ENCODE measurements around the gene KPNB1.

The KPNB1 gene

GRCh38 chr17:47660064-47660492, 10.4 kb downstream of the KPNB1 start:
- H3K4me3 ChIP-seq (replicated peaks in 1 of 2; ENCODE audit: low read depth in 2 of 2, low read length in 2 of 2), result no peak overlapping the region
- TF ChIP-seq CTCF (IDR thresholded peaks at IDR 0.05; ENCODE audit: low read depth, low read length), result no peak
- no peak for DNase-seq (ENCODE audit: low read depth in 2 of 2)

DNA sequence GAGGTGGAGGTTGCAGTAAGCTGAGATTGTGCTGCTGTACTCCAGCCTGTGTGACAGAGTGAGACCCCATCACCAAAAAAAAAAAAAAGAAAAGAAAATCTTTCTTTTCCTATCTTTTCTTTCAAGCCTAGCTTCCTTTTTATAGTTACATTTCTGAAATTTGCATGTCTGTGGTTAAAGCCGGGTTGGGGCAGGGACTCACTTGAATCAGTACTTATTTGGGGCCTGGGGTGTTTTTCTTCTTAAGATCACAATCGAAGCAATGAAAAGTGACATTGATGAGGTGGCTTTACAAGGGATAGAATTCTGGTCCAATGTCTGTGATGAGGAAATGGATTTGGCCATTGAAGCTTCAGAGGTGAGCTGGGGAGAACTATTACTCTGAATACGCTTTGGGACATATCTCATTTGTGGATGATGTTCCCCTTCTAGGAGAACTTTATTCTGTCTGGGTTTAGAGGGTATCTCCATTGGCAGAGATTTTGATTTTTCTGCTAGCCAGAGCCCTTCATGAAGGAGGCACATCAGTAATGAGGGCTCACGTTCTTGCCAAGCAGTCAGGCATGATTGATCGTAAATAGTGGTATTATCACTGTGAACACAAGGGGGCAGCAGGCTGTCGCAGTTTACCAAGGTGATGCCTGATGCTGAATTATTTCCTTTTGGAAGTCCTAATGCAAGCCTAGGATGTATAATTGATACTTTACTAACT, 14.3 kb downstream of the KPNB1 start:
- peak; percentile 68 for TF ChIP-seq CTCF (IDR thresholded peaks at IDR 0.05; ENCODE audit: low read depth, low read length)
- peak; percentile 71 to 75 for DNase-seq (ENCODE audit: low read depth in 2 of 2)
- no peak overlapping the region for H3K4me3 ChIP-seq (replicated peaks in 1 of 2; ENCODE audit: low read depth in 2 of 2, low read length in 2 of 2)

GRCh38 chr17:47664624-47664941, 14.9 kb downstream of the KPNB1 start:
- no peak for TF ChIP-seq CTCF (IDR thresholded peaks at IDR 0.05; ENCODE audit: low read depth, low read length)
- DNase-seq (ENCODE audit: low read depth in 2 of 2), result no peak

GRCh38 chr17:47665655-47666054, 15.9 kb downstream of the KPNB1 start:
- TF ChIP-seq CTCF (IDR thresholded peaks at IDR 0.05; ENCODE audit: low read depth, low read length), result no peak
- peak; percentile 69 to 71 for DNase-seq (ENCODE audit: low read depth in 2 of 2)
- no peak overlapping the region for H3K4me3 ChIP-seq (replicated peaks in 1 of 2; ENCODE audit: low read depth in 2 of 2, low read length in 2 of 2)

More at GRCh38 chr17:47664624-47664941, 14.9 kb downstream of the KPNB1 start:
- H3K4me3 ChIP-seq (replicated peaks in 1 of 2; ENCODE audit: low read depth in 2 of 2, low read length in 2 of 2), result no peak overlapping the region

DNA sequence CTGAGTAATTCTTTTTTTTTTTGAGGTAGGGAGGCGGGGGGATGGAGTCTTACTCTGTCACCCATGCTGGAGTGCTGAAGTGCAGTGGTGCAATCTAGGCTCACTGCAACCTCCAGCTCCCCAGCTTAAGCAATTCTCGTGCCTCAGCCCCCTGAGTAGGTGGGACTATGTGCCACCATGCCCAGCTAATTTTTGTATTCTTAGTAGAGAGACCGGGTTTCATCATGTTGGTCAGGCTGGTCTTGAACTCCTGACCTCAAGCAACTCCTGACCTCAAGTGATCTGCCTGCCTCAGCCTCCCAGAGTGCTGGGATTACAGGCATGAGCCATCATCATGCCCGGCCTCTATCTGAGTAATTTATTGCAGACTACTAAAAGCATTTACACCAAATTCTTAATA, 19.4 kb downstream of the KPNB1 start:
- DNase-seq (ENCODE audit: low read depth in 2 of 2), result no peak
- no peak for TF ChIP-seq CTCF (IDR thresholded peaks at IDR 0.05; ENCODE audit: low read depth, low read length)
- no peak overlapping the region for H3K4me3 ChIP-seq (replicated peaks in 1 of 2; ENCODE audit: low read depth in 2 of 2, low read length in 2 of 2)

DNA sequence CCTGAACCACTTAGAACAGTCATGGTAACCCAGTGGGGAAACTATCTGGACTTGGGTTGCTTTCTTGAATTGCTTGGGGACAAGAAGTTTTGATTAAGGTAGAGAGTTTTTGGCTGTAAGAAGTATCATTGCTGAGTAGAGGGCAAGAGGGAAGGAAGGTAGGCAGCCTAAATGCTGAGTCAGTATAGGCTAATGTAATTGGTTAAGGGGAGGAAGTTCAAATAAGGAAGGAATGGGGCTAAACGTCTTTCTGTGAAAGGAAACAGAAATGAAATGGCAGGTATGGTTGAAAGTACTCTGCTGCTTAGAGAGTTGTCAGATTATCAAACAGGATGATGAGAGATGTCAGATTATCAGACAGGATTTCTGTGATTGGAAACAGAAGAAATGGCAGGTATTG, 20.3 kb downstream of the KPNB1 start:
- TF ChIP-seq CTCF (IDR thresholded peaks at IDR 0.05; ENCODE audit: low read depth, low read length), result no peak
- DNase-seq (ENCODE audit: low read depth in 2 of 2), result no peak
- no peak overlapping the region for H3K4me3 ChIP-seq (replicated peaks in 1 of 2; ENCODE audit: low read depth in 2 of 2, low read length in 2 of 2)

GRCh38 chr17:47674499-47674898, 24.8 kb downstream of the KPNB1 start:
- no peak overlapping the region for H3K4me3 ChIP-seq (replicated peaks in 1 of 2; ENCODE audit: low read depth in 2 of 2, low read length in 2 of 2)
- no peak for TF ChIP-seq CTCF (IDR thresholded peaks at IDR 0.05; ENCODE audit: low read depth, low read length)
- no peak for DNase-seq (ENCODE audit: low read depth in 2 of 2)

All from cardiac fibroblast (primary cell).